GM15510 (cell line): ENCODE measurements around the gene HPS1.

ENCODE experiments used
- POLR2A ChIP-seq: IDR thresholded peaks from 3 replicates; pipeline ENCODE4 v1.6.1; 2011; ENCODE audit warnings: borderline replicate concordance; ENCODE audit not compliant: insufficient read length; ENCODE audit errors: extremely low read depth

Gene HPS1

DNA sequence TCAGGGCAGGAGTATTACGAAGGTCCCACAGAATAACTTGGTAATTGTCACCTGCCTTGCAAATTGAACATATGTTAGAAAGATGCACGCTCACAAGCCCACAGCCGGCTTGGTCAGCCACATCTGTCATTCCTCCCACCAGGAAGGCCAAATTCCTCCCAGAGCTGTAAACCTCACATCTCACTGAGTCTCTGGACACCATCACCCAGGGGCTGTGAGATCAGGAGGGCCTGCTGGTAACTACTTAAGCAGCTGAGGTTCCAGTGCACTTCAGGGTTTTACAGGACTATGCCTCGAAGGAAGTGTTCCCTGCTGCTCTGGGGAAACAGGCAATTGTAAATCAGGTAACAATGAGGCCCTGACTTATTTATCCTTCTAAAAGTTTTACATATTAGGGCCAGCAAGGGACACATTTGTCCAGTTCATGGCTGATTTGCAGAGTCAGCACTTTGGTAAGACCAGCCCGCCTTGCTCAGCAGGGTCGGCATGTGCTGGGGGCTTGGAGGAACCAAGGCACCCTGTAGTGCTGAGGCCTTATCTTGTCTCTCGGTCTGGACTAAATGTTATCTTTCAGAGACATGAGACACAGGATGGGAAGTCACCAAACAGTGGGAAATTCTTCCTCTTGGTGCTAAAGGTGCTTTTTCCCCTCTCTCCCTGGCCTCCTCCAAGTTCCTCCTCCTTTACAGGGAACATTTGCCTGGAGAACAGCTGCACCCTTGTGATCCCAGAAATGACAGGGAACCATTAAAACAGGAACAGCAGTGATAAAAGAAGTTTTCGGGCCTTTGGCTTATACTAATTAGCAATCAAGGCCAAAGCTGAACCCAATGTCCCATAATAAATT lies 66.0 kb downstream of the HPS1 start:
- no peak for TF ChIP-seq POLR2A

- no peak for TF ChIP-seq POLR2A
Observed at GRCh38 chr10:98378722-98379121, 68.0 kb downstream of the HPS1 start.

- TF ChIP-seq POLR2A: no peak
Observed at GRCh38 chr10:98377536-98377935, 69.2 kb downstream of the HPS1 start.

- no peak for TF ChIP-seq POLR2A
Observed at GRCh38 chr10:98377001-98377400, 69.7 kb downstream of the HPS1 start.

DNA sequence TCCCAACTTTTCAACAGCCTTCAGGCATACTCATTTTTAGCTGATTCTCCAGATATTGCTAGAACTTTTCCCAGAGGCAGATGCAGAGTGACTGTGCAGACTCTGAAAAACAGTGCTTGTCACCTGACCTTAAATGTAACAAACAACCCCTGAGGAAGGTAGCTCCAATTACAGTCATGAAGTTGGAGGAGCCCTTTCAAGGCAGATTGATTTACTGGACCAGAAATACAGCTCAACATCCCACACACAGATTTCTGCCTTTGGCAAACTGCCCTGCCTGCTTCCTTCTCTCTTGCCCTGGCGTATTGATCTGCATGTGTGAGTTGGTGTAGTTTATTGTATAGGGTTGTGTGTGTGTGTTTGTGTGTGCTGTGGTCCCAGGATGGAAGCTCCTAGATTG lies 70.2 kb downstream of the HPS1 start:
- no peak for TF ChIP-seq POLR2A

DNA sequence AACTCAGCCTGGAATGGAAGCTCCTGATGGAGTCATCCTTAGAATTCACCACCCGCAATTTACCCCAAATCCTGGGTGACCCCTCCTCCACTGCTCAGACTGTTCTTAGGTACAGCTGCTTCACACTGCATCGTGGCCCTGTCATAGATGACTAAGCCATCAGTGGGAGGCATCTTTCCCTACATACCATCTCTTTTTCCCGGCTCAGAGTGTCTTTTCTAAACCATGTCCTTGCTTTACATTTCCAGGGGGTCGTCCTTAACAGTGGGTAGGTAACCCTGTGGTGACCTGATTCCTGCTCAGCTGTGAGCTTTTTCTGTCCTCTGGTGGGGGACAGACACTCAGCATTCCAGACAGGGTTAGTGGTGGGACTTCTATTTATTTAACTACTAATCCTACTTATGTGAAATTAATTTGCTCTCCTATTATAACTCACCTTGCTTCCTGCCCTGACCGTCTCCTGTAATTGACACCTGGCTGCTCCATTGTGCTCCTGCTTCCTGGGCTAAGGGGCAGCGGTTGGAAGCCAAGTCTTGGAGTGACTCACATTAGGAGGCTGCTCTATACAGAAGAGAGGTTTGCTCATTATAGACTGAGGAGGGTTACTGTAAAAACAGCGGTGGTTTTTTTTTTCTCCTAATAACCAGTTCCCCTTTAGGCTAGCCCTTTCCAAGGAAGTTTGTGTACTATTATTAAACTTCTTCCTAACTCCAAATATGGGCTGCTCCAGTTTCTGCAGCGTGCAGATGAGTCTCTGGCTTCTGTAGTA lies 72.3 kb downstream of the HPS1 start:
- TF ChIP-seq POLR2A: no peak

DNA sequence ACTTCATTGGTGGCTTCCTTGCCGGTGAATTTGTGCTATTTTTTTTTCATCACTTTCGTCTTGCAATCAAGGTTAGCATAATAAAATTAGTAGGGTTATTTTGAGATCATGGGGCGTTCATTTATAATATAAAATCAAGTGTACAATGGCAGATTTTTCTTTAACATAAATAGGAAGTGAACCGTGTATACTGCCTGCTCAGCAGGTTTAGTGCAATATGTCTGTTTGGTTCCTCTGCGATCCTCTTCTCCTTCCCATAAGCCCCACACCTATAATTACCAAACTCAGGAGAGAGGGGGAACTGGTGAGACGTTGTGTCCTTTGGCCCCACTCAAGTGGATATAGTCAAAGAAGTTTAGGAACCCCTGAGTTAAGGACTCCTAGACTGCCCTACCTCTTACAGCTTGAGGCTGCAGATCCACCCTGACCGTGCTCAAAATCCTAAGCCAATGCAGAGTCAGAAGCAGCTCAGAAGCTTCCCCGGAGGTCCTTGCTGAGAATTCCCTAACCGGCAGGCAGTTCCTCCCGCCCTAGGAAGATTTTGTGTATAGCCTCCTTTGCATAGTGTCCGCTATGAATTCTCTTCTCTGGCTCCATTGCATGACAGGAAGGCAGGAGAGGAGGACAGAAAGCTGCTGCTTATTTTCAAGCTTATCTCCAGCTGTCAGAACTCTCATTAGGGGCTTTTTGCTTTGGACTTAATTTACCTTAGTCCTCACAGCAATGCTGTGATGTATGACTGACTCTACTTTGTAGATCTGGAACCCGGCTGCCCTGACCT lies 73.3 kb downstream of the HPS1 start:
- no peak for TF ChIP-seq POLR2A

DNA sequence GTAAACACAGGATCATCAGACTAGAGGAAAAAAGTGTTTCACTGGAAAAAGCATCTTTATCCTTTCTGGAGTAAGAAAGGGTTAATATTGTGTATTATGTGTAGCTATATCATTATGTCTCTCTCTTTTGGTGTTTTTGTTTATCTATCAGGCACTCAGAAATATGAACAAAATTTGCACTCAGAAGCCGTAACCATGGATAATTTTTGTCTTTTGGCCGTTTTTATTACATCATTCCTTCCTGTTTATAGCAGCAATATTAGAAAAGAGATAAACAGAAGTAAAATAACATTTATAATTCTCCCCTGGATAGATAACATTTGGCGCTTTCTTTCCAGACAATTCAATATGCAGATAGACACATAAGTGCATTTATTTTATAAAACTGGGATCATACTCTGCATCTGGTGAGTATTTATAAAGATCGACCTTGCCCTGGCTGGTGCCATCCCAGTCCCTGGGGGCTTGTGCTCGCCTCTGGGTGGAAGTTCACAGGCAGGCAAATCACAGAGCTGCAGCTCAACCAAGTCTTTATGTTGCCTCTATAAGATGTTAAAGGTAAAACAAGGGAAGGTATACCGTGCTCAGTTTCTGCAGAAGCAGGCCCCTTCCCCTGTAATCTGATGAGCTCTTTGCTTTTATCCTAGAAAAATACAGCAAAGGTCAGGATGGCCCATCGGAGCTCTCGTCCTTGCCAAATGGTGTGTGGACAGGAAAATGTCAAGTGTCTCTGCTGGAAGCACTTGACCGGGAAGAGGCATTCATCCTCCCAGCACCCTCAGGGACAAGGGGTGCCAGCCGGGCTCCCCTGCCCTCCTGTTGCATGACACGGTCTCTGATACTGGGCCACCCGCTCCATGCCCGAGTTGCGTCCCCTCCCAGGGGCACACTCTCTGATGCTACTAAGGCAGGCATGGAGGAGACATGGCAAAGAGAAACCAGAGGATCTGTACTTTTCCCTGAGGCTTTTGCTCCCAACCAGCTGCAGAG lies 75.6 kb downstream of the HPS1 start:
- no peak for TF ChIP-seq POLR2A

- TF ChIP-seq POLR2A: no peak
Observed at GRCh38 chr10:98369801-98370200, 76.9 kb downstream of the HPS1 start.

DNA sequence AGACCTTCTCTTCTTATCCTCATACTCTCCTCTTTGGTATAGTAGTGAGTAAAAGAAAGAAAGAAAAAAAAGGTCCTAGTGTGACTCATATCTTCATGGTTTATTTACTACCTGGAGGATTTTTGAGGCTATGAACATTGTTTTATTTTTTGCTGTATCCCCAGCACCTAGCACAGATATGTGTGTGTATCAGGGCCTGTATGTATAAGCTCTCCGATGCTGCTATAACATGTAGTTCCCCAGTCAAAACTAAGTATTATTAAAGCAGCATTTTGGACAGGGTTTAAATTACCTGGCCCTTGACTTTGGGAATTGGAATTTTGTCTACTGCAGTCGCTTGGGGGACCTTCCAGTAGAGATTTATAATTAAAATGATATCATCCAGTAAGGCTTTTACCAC lies 78.1 kb downstream of the HPS1 start:
- no peak for TF ChIP-seq POLR2A

GRCh38 chr10:98367604-98368451 lies 78.9 kb downstream of the HPS1 start:
- no peak for TF ChIP-seq POLR2A
